Neural crest cell (in vitro differentiated cells): ENCODE data around the gene FYB2. TPM values are rescaled to one million over a fixed set of nuclear protein-coding genes. Genes with fewer than 3 reads are reported as not detected.

Source experiments
- DNase-seq: peaks from one replicate; pipeline ENCODE4 v3.0.0; 2021; ENCODE audit warnings: low read depth, mixed read lengths, low spot score
- H3K27ac Mint-ChIP-seq: one replicate; pipeline ENCODE4 v1.8.0; 2021; ENCODE audit warnings: mild to moderate bottlenecking, mixed read lengths; ENCODE audit not compliant: unreplicated experiment
- H3K27me3 Mint-ChIP-seq: 2 replicates; pipeline ENCODE4 v1.8.0; 2021; ENCODE audit warnings: low read depth, mild to moderate bottlenecking, mixed read lengths
- H3K36me3 Mint-ChIP-seq: 2 replicates; pipeline ENCODE4 v1.8.0; 2021; ENCODE audit warnings: low read depth, mild to moderate bottlenecking, mixed read lengths
- H3K4me1 Mint-ChIP-seq: 2 replicates; pipeline ENCODE4 v1.8.0; 2021; ENCODE audit warnings: mixed read lengths
- H3K4me3 Mint-ChIP-seq: one replicate; pipeline ENCODE4 v1.8.0; 2021; ENCODE audit warnings: mild to moderate bottlenecking, mixed read lengths
- H3K9me3 Mint-ChIP-seq: 2 replicates; pipeline ENCODE4 v1.8.0; 2021; ENCODE audit warnings: mixed read lengths
- total RNA-seq: library from RNA; stranded (reverse); gene quantifications from 2 replicates; pipeline ENCODE4 v1.2.1, GENCODE V29; 2021
- TF ChIP-seq, protein P1 (sequence below): fragments of 200-600 bp; sonication (generic); conservative IDR thresholded peaks from 2 replicates; pipeline ENCODE4 v1.5.0; 2021; ENCODE audit warnings: antibody characterized with exemption, mild to moderate bottlenecking

The FYB2 gene
- total RNA-seq, 1 donor from 2014 or later = not detected

DNA sequence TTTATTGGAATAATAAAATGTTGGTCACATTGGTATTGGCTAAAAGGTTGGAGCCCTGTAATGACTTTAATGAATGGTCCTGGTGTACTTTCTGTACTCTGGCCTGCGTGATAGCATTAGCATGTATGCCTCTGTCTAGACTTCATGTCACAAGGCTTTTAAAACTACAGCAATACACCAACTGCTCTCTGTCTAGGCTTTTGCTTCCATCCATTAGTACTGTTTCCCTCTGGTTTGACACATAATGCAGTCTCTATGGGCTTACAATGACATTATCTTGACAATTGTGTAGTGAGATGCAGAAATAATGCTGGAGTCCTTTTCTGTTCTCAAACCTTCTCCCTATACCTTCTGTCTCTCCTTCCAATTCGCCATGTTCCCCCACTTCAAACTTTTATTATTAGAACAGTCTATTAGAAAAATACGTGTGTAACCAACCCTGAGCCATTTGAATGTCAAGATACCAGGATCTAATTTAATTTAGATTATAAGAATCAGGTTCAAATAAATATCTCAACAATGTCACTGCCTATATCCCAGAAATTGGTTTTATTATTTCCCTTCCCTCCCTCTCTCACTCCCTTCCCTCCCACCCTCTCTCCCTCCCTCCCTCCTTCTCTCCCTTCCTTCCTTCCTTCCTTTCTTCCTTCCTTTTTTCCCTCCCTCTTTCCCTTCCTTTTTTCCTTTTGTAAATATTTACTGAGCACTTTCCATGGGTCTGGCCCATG, 44.2 kb upstream of the FYB2 start:
- TF ChIP-seq, protein P1, sequence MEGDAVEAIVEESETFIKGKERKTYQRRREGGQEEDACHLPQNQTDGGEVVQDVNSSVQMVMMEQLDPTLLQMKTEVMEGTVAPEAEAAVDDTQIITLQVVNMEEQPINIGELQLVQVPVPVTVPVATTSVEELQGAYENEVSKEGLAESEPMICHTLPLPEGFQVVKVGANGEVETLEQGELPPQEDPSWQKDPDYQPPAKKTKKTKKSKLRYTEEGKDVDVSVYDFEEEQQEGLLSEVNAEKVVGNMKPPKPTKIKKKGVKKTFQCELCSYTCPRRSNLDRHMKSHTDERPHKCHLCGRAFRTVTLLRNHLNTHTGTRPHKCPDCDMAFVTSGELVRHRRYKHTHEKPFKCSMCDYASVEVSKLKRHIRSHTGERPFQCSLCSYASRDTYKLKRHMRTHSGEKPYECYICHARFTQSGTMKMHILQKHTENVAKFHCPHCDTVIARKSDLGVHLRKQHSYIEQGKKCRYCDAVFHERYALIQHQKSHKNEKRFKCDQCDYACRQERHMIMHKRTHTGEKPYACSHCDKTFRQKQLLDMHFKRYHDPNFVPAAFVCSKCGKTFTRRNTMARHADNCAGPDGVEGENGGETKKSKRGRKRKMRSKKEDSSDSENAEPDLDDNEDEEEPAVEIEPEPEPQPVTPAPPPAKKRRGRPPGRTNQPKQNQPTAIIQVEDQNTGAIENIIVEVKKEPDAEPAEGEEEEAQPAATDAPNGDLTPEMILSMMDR = no peak
- H3K27me3 Mint-ChIP-seq = no peaks in the 10 kb centered on the region
- H3K9me3 Mint-ChIP-seq = no peaks in the 10 kb centered on the region
- no peak for DNase-seq
- H3K4me3 Mint-ChIP-seq = no peak overlapping the region
- no peaks in the 10 kb centered on the region for H3K36me3 Mint-ChIP-seq
- no peaks in the 10 kb centered on the region for H3K4me1 Mint-ChIP-seq
- no peak overlapping the region for H3K27ac Mint-ChIP-seq

DNA sequence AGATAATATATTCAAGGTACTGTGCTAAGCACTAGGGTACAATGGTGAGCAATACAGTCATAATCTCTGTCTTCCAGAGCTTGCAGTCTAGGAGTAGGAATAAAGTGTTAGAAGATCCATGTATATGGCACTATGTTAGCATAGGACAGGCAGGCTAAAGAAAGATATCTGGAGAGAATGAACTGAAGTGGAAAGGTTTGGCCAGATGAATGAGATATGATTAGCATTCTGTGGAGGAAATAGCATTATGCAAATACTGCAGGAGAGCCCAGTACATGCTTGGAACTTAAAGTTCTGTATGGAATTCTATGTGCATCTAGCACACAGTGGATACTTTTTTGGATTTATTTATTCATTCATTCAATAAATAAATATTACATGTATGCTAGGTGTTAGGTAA, 40.1 kb upstream of the FYB2 start:
- Mint-ChIP-seq H3K9me3 (no peaks in the 10 kb centered on the region), H3K27me3 (no peaks in the 10 kb centered on the region), H3K27ac (no peak overlapping the region), H3K4me1 (no peaks in the 10 kb centered on the region), H3K4me3 (no peak overlapping the region), H3K36me3 (no peaks in the 10 kb centered on the region)
- no peak for DNase-seq
- TF ChIP-seq, protein P1 = no peak

DNA sequence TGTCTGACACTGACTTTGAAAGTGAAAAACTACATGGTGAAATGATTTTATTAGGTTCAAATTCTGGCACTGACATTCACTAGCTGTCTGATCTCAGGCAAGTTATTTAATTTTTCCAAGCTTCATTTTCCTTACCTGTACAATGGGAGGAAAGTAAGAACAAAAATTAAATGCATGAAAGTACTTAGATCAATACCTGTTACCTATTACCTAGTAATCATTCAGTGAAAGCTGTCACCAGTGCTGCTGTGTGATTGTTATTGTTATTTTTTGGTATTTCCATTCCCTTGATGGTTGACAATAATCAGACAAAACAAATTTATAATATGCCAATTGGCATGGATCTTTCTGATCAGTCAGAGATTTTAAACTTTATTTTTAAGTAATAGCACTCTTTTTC, 37.0 kb upstream of the FYB2 start:
- Mint-ChIP-seq H3K27me3 (no peaks in the 10 kb centered on the region), H3K9me3 (peaks cover 2% of the 10 kb centered on the region), H3K27ac (no peak overlapping the region), H3K4me3 (no peak overlapping the region), H3K4me1 (peaks cover 4% of the 10 kb centered on the region), H3K36me3 (no peaks in the 10 kb centered on the region)
- no peak for DNase-seq
- TF ChIP-seq, protein P1 = no peak

DNA sequence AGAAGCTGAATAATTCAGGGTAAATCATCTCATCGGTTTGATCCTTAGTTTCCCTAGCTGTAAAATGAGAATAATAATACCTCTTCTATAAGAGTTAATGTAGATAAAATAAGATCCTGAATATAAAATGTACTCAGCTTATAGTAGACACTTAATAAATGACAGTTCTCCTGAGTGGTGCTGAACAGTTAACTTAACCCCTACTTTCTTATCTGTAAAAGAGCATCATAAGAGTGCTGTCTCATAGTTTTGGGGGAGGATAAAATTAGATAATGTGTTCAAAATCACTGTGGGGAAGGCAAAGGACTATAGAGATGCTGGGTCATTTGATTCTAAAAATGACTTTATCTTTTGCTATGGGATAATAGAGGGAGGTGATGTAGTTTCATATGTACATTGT, 36.0 kb upstream of the FYB2 start:
- Mint-ChIP-seq H3K27ac (no peak overlapping the region), H3K9me3 (peaks cover 2% of the 10 kb centered on the region), H3K4me1 (peaks cover 5% of the 10 kb centered on the region), H3K36me3 (no peaks in the 10 kb centered on the region), H3K27me3 (no peaks in the 10 kb centered on the region), H3K4me3 (no peak overlapping the region)
- TF ChIP-seq, protein P1 = no peak
- DNase-seq = no peak

DNA sequence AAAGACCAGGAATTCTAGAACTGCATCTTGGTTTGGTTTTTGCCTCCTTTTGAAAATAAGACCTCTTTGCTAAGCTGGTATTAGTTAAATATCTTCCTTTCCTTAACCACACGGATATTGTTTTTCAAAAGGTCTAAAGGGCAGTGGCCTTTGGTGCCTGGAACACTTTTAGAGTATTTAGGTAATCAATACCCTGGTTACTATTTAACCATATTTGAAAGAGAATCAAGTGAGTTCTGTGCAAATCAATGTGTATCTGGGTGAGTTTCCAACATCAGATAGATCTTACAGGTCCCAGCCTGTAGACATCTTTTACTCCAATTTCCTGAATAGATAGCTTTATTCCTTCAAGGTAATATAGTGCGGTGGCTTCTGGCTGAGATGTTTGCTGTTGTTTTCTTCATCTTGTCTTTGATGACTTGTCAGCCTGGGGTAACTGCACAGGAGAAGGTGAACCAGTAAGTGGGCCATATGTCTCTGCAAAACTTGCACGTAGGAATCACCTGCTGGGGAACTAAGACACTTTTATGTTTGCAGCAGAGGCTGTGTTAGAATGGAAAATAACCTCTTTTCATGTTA, 35.4 kb upstream of the FYB2 start, which contains the start of gene C8A:
Gene C8A (plus strand): TSS at position 277 of the 579 bp plus-strand sequence. CDS start 105 bp downstream, at position 382.
- Mint-ChIP-seq H3K27ac (no peak within 1 kb of the TSS), H3K36me3 (no peaks in the 10 kb centered on the region), H3K4me3 (no peak within 1 kb of the TSS), H3K9me3 (peaks cover 2% of the 10 kb centered on the region), H3K4me1 (peaks cover 5% of the 10 kb centered on the region), H3K27me3 (no peaks in the 10 kb centered on the region)
- DNase-seq = no peak
- TF ChIP-seq, protein P1 = no peak
